ENCODE measurements around the gene PIM3. TPM values are rescaled to one million over a fixed set of nuclear protein-coding genes. Genes with fewer than 3 reads are reported as not detected.
"Not testable (repeated sequence)": the region's sequence is repeated elsewhere in the genome, so short reads cannot be mapped to it uniquely, and the experiment has no call there.

Gene PIM3
- total and polyA plus RNA-seq, 4 experiments from 2014 or later = 48.1 to 62.3 (median 54.2) TPM

GRCh38 chr22:49979587-49980264 is 19.2 kb downstream of the PIM3 start:
- intact Hi-C loops (cut with micrococcal nuclease) = no loop called here
- Histone ChIP-seq H3K4me3 (ENCODE audit: low read length in 2 of 2) (no peak overlapping the region), H3K9me3 (ENCODE audit: control insufficient read depth in 1 of 2, low read length in 2 of 2) (no peaks in the 10 kb centered on the region), H3K4me1 (ENCODE audit: insufficient read depth, low read length) (peaks cover 17% of the 10 kb centered on the region), H3K27ac (ENCODE audit: low read depth, low read length) (no peak overlapping the region), H3K27me3 (ENCODE audit: insufficient read depth, low read length) (peaks cover 3% of the 10 kb centered on the region), H3K36me3 (ENCODE audit: insufficient read depth, low read length) (no peaks in the 10 kb centered on the region)
- peaks cover 0 to 17% (median 11%) of the 10 kb centered on the region in 8 donors for H3K9me3 Mint-ChIP-seq
- peak overlapping the region in 1 of 7 donors; percentile 59 for H3K27ac Mint-ChIP-seq
- peaks cover 7 to 8% of the 10 kb centered on the region in 2 donors for H3K27me3 Mint-ChIP-seq
- peak overlapping the region in 2 of 8 donors; percentile 7 to 41 for H3K4me3 Mint-ChIP-seq
- DNase-seq = no peak
- H3K36me3 Mint-ChIP-seq = peaks cover 0 to 4% of the 10 kb centered on the region in 2 donors
- ChIA-PET POLR2A (ENCODE audit: partially characterized antibody) (interaction anchor here (0.9 to 1.3 kb wide), 3 partner anchors 12 to 51 kb away, joined by 3 to 6 read pairs (median 4); no protein-coding TSS in a partner anchor), CTCF (ENCODE audit: partially characterized antibody) (interaction anchor here (0.8 to 1.3 kb wide), 4 partner anchors 37 to 212 kb away, joined by 3 to 6 read pairs (median 4); no protein-coding TSS in a partner anchor)
- peaks cover 19 to 29% (median 21%) of the 10 kb centered on the region in 4 donors for H3K4me1 Mint-ChIP-seq

- Mint-ChIP-seq H3K27me3 (peaks cover 10 to 18% of the 10 kb centered on the region in 2 donors), H3K36me3 (peaks cover 1 to 13% of the 10 kb centered on the region in 2 donors), H3K9me3 (peaks cover 0 to 30% (median 27%) of the 10 kb centered on the region in 8 donors), H3K4me1 (peaks cover 7 to 13% (median 8%) of the 10 kb centered on the region in 4 donors)
- intact Hi-C loops (cut with micrococcal nuclease); H3K9me3 ChIP-seq (ENCODE audit: control insufficient read depth in 1 of 2, low read length in 2 of 2); DNase-seq; H3K27me3 ChIP-seq (ENCODE audit: insufficient read depth, low read length); H3K36me3 ChIP-seq (ENCODE audit: insufficient read depth, low read length); H3K4me3 ChIP-seq (ENCODE audit: low read length in 2 of 2); H3K27ac ChIP-seq (ENCODE audit: low read depth, low read length); H3K4me1 ChIP-seq (ENCODE audit: insufficient read depth, low read length); H3K4me3 Mint-ChIP-seq; H3K27ac Mint-ChIP-seq: not testable (repeated sequence)
- CTCF ChIA-PET (ENCODE audit: partially characterized antibody) = interaction anchor here (1.0 to 1.7 kb wide), 6 partner anchors 9 to 51 kb away, joined by 3 to 6 read pairs (median 4); no protein-coding TSS in a partner anchor
- POLR2A ChIA-PET (ENCODE audit: partially characterized antibody) = interaction anchor here (4.2 kb wide), 1 partner anchor 21 kb away, joined by 27 read pairs; the partner anchor contains the start of gene PIM3
Measured at GRCh38 chr22:49981799-49982198, 21.2 kb downstream of the PIM3 start.

- no peak overlapping the region for H3K27ac ChIP-seq (ENCODE audit: low read depth, low read length)
- POLR2A ChIA-PET (ENCODE audit: partially characterized antibody) = interaction anchor here (0.7 to 4.2 kb wide), 4 partner anchors 11 to 47 kb away, joined by 3 to 27 read pairs (median 4); partner anchors contain the start of gene PIM3
- H3K9me3 ChIP-seq (ENCODE audit: control insufficient read depth in 1 of 2, low read length in 2 of 2) = no peaks in the 10 kb centered on the region
- H3K4me3 ChIP-seq (ENCODE audit: low read length in 2 of 2) = no peak overlapping the region
- DNase-seq = peak in 2 of 5 donors; percentile 34 to 61
- no peaks in the 10 kb centered on the region for H3K36me3 ChIP-seq (ENCODE audit: insufficient read depth, low read length)
- Mint-ChIP-seq H3K36me3 (peaks cover 1 to 13% of the 10 kb centered on the region in 2 donors), H3K9me3 (peaks cover 0 to 36% (median 29%) of the 10 kb centered on the region in 8 donors), H3K4me3 (peak overlapping the region in 1 of 8 donors; percentile 65), H3K4me1 (peaks cover 5 to 12% (median 6%) of the 10 kb centered on the region in 4 donors), H3K27ac (peak overlapping the region in 1 of 7 donors; percentile 14), H3K27me3 (peaks cover 10 to 18% of the 10 kb centered on the region in 2 donors)
- peaks cover 6% of the 10 kb centered on the region for H3K27me3 ChIP-seq (ENCODE audit: insufficient read depth, low read length)
- H3K4me1 ChIP-seq (ENCODE audit: insufficient read depth, low read length) = no peaks in the 10 kb centered on the region
- CTCF ChIA-PET (ENCODE audit: partially characterized antibody) = interaction anchor here (0.6 to 1.8 kb wide), 6 partner anchors 9 to 57 kb away, joined by 3 to 5 read pairs (median 4); no protein-coding TSS in a partner anchor
- intact Hi-C loops (cut with micrococcal nuclease) = no loop called here
Measured at GRCh38 chr22:49983148-49984042, 22.8 kb downstream of the PIM3 start.

GRCh38 chr22:49986325-49986724 is 25.8 kb downstream of the PIM3 start:
- peaks cover 4 to 9% of the 10 kb centered on the region in 2 donors for H3K36me3 Mint-ChIP-seq
- no peaks in the 10 kb centered on the region for H3K9me3 ChIP-seq (ENCODE audit: control insufficient read depth in 1 of 2, low read length in 2 of 2)
- H3K27me3 ChIP-seq (ENCODE audit: insufficient read depth, low read length) = peaks cover 6% of the 10 kb centered on the region
- H3K27me3 Mint-ChIP-seq = peaks cover 10 to 19% of the 10 kb centered on the region in 2 donors
- DNase-seq = no peak
- CTCF ChIA-PET (ENCODE audit: partially characterized antibody) = no interaction called here
- H3K4me1 Mint-ChIP-seq = peaks cover 4 to 9% (median 5%) of the 10 kb centered on the region in 4 donors
- no peak overlapping the region for H3K4me3 Mint-ChIP-seq
- intact Hi-C loops (cut with micrococcal nuclease) = no loop called here
- H3K9me3 Mint-ChIP-seq = peaks cover 0 to 39% (median 31%) of the 10 kb centered on the region in 8 donors
- no peak overlapping the region for H3K27ac Mint-ChIP-seq
- no peak overlapping the region for H3K4me3 ChIP-seq (ENCODE audit: low read length in 2 of 2)
- POLR2A ChIA-PET (ENCODE audit: partially characterized antibody) = no interaction called here
- no peaks in the 10 kb centered on the region for H3K4me1 ChIP-seq (ENCODE audit: insufficient read depth, low read length)
- no peak overlapping the region for H3K27ac ChIP-seq (ENCODE audit: low read depth, low read length)
- H3K36me3 ChIP-seq (ENCODE audit: insufficient read depth, low read length) = no peaks in the 10 kb centered on the region

GRCh38 chr22:49989826-49990225 is 29.3 kb downstream of the PIM3 start:
- H3K4me3 ChIP-seq (ENCODE audit: low read length in 2 of 2); H3K9me3 ChIP-seq (ENCODE audit: control insufficient read depth in 1 of 2, low read length in 2 of 2); DNase-seq; H3K27ac ChIP-seq (ENCODE audit: low read depth, low read length); H3K27me3 ChIP-seq (ENCODE audit: insufficient read depth, low read length); H3K27ac Mint-ChIP-seq; intact Hi-C loops (cut with micrococcal nuclease); H3K4me1 ChIP-seq (ENCODE audit: insufficient read depth, low read length); H3K36me3 ChIP-seq (ENCODE audit: insufficient read depth, low read length); POLR2A ChIA-PET (ENCODE audit: partially characterized antibody); H3K4me1 Mint-ChIP-seq; H3K36me3 Mint-ChIP-seq; H3K4me3 Mint-ChIP-seq: not testable (repeated sequence)
- CTCF ChIA-PET (ENCODE audit: partially characterized antibody) = interaction anchor here (1.3 kb wide), 1 partner anchor 8 kb away, joined by 6 read pairs; no protein-coding TSS in a partner anchor
- H3K27me3 Mint-ChIP-seq = peaks cover 5 to 14% of the 10 kb centered on the region in 2 donors
- peaks cover 0 to 38% (median 31%) of the 10 kb centered on the region in 8 donors for H3K9me3 Mint-ChIP-seq

GRCh38 chr22:49991167-49991566 is 30.6 kb downstream of the PIM3 start:
- Histone ChIP-seq H3K27me3 (ENCODE audit: insufficient read depth, low read length) (peaks cover 4% of the 10 kb centered on the region), H3K4me3 (ENCODE audit: low read length in 2 of 2) (no peak overlapping the region), H3K27ac (ENCODE audit: low read depth, low read length) (no peak overlapping the region), H3K36me3 (ENCODE audit: insufficient read depth, low read length) (no peaks in the 10 kb centered on the region), H3K9me3 (ENCODE audit: control insufficient read depth in 1 of 2, low read length in 2 of 2) (no peaks in the 10 kb centered on the region), H3K4me1 (ENCODE audit: insufficient read depth, low read length) (peaks cover 9% of the 10 kb centered on the region)
- peak overlapping the region in 1 of 7 donors; percentile 10 for H3K27ac Mint-ChIP-seq
- peaks cover 3 to 5% of the 10 kb centered on the region in 2 donors for H3K36me3 Mint-ChIP-seq
- intact Hi-C loops (cut with micrococcal nuclease) = no loop called here
- H3K27me3 Mint-ChIP-seq = peaks cover 4% of the 10 kb centered on the region in 2 donors
- ChIA-PET POLR2A (ENCODE audit: partially characterized antibody) (no interaction called here), CTCF (ENCODE audit: partially characterized antibody) (interaction anchor here (2.1 to 4.4 kb wide), 2 partner anchors 8 to 61 kb away, joined by 4 to 31 read pairs; no protein-coding TSS in a partner anchor)
- no peak for DNase-seq
- H3K4me1 Mint-ChIP-seq = peaks cover 3 to 12% (median 6%) of the 10 kb centered on the region in 4 donors
- peaks cover 0 to 31% (median 22%) of the 10 kb centered on the region in 8 donors for H3K9me3 Mint-ChIP-seq
- no peak overlapping the region for H3K4me3 Mint-ChIP-seq
